ENCODE data around the gene ADPRHL1.

DNA sequence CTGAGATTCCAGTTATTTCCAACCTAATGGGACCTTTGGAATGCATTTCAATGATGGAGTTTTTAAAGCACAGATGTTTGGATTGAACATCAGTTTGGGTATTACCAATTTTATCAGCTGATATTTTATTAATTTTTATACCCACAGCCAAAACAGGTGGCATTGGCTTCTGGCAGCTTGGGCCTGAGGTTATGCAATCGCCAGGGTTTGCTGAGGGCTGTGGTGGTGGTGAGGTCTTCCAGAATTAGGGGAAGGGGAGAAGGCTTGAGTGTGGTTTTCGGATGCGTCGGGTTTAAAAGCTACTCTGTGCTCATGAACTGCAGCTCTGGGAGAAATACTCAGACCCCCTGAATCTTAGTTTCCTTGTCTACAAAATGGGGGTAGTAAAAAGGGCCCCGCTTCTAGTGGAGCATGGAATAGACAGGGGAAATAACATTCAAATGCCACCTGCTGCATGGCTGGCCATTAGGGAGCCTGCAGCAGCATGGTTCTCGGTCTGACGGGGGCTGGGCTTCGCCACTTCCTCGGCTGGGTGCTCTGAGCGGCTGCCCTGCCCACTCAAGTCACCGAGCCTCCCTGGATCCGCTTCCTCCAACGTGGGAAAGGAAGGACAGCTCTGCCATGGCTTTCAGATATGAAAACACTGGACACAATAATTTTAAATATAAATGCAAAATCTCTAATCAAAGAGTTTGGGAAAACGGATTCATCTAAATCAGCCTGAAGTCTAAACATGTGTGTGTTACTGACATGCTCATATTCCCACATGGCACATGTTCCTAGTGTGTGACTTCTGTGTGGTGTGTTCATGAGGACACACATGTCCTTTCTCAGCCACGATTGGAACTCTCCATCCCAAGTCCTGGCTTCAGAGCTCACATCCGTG is 35.2 kb downstream of the ADPRHL1 start:
- TF ChIP-seq, protein P1, sequence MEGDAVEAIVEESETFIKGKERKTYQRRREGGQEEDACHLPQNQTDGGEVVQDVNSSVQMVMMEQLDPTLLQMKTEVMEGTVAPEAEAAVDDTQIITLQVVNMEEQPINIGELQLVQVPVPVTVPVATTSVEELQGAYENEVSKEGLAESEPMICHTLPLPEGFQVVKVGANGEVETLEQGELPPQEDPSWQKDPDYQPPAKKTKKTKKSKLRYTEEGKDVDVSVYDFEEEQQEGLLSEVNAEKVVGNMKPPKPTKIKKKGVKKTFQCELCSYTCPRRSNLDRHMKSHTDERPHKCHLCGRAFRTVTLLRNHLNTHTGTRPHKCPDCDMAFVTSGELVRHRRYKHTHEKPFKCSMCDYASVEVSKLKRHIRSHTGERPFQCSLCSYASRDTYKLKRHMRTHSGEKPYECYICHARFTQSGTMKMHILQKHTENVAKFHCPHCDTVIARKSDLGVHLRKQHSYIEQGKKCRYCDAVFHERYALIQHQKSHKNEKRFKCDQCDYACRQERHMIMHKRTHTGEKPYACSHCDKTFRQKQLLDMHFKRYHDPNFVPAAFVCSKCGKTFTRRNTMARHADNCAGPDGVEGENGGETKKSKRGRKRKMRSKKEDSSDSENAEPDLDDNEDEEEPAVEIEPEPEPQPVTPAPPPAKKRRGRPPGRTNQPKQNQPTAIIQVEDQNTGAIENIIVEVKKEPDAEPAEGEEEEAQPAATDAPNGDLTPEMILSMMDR (IDR thresholded peaks at IDR 0.05) = no peak
- TF ChIP-seq EZH2 (IDR thresholded peaks at IDR 0.05; ENCODE audit: borderline replicate concordance, insufficient read depth, low read depth, low read length, poor library complexity, severe bottlenecking) = no peak
